DMS 273 (cell line): ENCODE measurements around the gene SPRR2D.
"Not testable (repeated sequence)": the region's sequence is repeated elsewhere in the genome, so short reads cannot be mapped to it uniquely, and the experiment has no call there.

Experiments
- DNase-seq: peaks from one replicate; lab custom pipeline; 2025; ENCODE audit not compliant: unreplicated experiment; lab: John Stamatoyannopoulos, UW

Gene SPRR2D

GRCh38 chr1:153021829-153022228, 19.1 kb downstream of the SPRR2D start:
- DNase-seq, result not testable (repeated sequence)

DNA sequence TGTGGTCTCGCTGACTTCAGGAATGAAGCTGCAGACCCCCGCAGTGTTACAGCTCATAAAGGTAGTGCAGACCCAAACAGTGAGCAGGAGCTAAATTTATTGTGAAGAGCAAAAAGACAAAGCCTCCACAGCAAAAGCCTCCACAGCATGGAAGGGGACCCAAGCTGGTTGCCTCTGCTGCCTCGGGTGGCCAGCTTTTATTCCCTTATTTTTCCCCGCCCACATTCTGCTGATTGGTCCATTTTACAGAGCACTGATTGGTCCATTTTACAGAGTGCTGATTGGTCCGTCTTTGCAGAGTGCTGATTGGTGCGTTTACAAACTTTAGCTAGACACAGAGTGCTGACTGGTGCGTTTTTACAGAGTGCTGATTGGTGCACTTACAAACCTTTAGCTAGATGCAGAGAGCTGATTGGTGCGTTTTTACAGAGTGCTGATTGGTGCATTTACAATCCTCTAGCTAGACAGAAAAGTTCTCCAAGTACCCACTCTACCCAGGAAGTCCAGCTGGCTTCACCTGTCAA, 29.6 kb downstream of the SPRR2D start:
- DNase-seq, result not testable (repeated sequence)

DNA sequence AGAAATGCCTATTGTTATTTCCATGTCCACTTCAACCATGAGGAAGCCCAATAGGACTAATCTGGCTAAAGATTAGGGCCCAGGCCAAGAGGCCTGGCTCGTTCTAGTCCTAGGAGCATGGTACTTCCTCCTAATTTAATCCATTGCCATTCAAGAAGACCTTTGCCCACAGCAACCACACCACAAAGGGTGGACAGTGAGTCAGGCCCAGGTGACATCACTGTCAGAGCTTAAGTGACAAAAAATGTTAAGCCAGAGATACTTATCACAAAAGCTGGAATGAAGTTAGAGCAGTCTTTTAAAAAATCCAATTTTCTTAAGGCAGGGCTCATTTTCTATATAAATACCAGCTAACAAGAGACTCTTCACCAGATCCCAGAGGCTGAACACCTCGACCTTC, 39.5 kb downstream of the SPRR2D start, which contains the start of gene SPRR3:
Gene SPRR3, plus strand, starts transcription at position 368 of the 400 bp plus-strand sequence. CDS start 1,272 bp downstream, outside the sequence.
- DNase-seq, result no peak

- DNase-seq, result no peak
Observed at GRCh38 chr1:153000294-153000693, 40.6 kb downstream of the SPRR2D start.

DNA sequence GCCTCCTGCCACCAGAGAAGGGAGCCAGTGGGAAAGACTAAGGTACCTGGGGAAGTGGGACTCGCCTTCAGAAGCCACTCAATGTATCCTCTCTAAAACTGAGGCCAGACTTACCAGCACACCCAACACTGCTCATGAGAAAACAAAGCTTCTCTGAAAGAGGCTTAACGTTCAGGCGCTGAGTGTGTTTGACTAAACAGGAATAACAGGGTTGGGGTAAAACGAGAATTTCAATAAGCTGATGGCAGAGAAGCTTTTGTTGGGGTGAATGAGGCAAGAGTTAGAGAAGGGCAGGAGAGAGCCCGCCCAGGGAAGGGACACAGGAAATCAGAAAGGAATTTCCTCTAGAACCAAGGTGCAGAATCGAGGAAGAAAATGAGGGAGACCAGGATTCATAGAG, 41.1 kb downstream of the SPRR2D start:
- DNase-seq, result no peak

GRCh38 chr1:152998476-152998875, 42.4 kb downstream of the SPRR2D start:
- DNase-seq, result no peak

- DNase-seq, result no peak
Observed at GRCh38 chr1:152997901-152998300, 43.0 kb downstream of the SPRR2D start.

GRCh38 chr1:152996633-152997400, 44.1 kb downstream of the SPRR2D start:
- DNase-seq, result no peak

DNA sequence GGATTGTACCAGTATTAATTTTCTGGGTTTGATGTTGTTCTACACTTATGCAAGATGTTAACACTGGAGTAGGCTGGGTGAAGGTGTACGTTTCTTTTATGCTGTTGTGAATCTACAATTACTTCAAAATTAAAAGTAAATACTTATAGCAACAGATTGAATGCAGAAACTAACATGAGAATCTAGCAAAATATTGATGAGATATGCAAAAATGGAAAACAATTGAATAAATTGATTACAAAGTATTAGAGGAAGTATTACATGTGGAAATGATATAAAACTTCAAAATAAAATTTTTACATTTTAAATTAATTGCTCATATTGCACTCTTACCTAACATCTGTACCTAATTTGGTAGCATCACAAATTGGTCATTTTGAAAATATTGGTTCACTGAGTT, 45.1 kb downstream of the SPRR2D start:
- no peak for DNase-seq

DNA sequence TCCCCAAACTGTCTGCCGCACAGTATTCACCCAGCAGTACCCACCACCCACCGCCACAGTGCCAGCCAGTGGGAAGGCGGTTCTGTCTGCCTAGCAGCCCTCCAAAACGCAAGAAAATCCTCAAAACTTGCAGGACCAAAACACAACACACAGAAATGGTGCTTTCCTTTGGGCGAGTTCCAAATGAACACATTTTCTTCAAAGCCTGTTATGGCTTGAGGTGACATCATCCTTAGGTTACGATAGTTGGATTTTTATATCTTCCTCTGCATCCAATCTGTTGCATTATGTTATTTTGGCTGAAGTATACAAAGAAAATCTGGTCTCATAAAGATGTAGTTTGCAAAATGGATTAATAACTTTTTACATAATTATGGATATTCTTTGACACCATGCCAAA, 47.7 kb downstream of the SPRR2D start:
- DNase-seq, result no peak
